ENCODE measurements around the gene ARID5B.

DNA sequence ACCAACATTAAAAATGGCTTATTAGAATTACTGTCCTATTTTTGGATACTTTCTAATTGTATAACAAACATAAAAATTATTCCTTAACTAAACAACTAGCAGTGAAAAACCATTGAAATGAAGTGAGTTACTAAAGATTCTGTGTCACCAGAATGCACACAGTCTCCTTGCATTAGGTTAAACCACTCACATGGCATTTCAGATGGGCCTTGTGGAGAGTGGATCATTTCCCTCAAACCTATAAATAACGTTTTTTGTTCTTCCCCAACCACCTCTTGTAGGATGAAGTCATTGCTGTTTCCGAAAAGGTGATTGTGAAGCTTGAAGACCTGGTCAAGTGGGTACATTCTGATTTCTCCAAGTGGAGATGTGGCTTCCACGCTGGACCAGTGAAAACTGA, 38.4 kb downstream of the ARID5B start:
- no peak for TF ChIP-seq CTCF (IDR thresholded peaks at IDR 0.05; ENCODE audit: poor library complexity)
- no peak for TF ChIP-seq EZH2phosphoT487 (IDR thresholded peaks at IDR 0.05; ENCODE audit: low read depth, severe bottlenecking, unreplicated experiment)
- no peak for TF ChIP-seq EZH2 (IDR thresholded peaks at IDR 0.05; ENCODE audit: borderline replicate concordance)
